Measurements from ENCODE around the gene U2AF1L4.
A peak's percentile ranks its signal among the peaks of the same experiment; 100 is the strongest.

Gene U2AF1L4

DNA sequence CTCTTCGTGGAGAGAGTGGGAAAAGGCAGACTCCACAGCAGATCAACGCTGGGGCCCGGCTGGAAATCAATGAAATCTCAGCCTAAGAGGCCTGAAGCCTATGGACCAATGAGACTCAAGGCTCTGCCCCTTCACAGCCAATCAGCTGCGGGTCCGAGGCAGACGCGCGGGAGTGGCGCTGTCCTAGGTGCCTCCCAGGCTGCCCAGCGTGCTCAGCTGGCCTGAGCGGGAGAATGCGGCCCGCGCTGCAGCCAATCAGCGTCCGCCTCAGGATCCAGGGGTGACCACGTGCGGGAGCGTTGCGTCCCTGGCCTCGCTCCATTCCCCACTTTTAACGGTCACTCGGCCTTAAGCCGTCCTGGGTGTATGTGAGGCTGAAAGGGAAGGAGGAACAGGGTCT is 41.0 kb downstream of the U2AF1L4 start, which contains the start of gene ZBTB32:
TSS of gene ZBTB32 (plus strand) at position 341 of the 400 bp plus-strand sequence. CDS start 10,069 bp downstream, outside the sequence.
- DNase-seq, result peak; percentile 37

DNA sequence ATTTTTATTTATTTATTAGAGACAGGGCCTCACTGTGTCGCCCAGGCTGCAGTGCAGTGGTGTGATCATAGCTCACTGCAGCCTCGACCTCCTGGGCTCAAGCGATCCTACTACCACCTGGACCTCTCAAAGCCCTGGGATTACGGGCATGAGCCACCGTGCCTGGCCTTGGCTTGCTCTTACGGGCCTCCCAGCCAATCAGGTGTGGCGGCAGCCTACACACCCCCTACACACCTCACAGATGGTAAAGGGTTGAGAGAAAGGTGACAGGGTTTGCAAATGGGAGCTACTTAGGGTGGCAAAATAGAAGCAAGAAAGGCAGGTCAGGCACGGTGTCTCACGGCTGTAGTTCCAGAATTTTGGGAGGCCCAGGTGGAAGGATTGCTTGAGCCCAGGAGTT is 41.9 kb downstream of the U2AF1L4 start:
- no peak for DNase-seq

DNA sequence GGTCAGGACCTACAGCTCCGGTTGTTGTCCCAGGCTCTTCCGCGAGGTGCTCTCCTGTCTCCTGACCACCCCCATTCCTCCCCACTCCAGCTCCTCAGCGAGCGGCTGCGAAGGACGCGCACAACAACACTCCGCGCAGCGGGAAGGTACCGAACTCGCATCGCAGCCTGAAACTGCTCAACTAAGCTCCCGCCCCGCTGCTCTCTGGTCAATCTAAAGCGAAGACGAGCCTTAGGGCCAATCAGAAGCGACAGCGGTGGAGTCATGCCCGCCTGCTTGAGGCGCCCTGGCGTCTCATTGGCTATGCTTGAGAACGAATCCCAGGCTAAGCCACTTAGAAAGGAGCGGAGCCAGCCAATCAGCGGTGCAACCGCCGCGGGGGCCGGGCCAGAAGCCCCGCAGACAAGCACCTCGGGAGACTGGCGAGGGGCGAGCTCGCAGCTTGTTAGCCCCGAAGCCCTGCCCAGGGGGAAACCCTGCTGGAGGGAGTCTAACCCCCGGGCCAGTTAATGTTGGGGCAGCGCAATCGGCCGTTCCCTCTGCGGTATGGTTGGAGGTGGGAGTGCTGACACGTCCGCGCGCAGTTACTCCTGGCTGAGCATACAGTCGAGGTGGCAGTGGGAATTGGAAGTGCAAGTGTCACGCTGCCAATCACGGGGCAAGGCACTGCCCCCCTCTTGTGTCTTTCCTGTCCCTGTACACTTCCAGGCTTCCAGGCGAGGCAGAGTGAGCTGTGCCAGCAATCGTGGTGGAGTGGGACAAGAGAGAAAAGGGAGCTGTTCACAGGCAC is 42.8 kb downstream of the U2AF1L4 start:
- peak; percentile 96 for DNase-seq

DNA sequence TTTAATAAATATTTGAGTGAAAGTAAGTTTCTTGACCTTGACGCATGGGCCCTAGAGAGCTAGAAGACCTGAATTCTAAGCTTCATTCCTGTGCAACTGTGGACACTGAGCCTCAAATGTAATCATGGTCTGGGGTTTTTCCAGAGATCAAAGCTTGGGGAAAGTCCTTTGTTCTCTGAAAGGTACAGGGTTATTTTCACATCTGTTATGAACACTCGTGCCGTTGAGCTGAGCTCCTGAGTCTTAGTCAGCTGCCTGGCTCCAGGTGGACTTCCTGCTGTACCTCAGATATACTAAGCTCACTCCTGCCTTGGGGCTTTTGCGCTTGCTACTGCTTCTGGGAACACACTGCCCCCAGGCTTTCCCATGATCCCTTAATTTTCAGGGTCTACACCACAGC is 48.4 kb downstream of the U2AF1L4 start:
- DNase-seq, result no peak

DNA sequence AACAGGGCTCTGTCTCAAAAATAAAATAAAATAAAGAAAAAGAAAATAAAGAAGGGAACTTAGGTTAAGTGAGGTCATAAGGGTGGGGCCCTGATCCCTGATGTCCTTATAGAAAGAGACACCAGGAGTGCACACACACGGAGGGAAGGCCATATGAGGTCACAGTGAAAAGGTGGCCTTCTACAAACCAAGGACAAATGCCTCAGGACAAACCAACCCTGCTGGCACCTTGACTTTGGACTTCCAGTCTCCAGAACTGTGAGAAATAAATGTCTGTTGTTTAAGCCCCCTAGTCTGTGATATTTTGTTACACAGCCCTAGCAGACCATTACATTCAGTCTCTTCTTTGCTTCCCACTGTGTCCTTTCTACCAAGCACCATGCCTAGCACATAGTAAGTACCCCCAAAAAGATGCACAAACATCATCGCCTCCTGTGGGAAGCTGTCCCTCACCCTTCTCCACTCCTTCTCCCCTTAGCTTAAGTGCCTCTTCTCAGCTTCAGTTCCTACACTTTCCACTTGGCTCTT is 49.3 kb downstream of the U2AF1L4 start:
- no peak for DNase-seq

DNA sequence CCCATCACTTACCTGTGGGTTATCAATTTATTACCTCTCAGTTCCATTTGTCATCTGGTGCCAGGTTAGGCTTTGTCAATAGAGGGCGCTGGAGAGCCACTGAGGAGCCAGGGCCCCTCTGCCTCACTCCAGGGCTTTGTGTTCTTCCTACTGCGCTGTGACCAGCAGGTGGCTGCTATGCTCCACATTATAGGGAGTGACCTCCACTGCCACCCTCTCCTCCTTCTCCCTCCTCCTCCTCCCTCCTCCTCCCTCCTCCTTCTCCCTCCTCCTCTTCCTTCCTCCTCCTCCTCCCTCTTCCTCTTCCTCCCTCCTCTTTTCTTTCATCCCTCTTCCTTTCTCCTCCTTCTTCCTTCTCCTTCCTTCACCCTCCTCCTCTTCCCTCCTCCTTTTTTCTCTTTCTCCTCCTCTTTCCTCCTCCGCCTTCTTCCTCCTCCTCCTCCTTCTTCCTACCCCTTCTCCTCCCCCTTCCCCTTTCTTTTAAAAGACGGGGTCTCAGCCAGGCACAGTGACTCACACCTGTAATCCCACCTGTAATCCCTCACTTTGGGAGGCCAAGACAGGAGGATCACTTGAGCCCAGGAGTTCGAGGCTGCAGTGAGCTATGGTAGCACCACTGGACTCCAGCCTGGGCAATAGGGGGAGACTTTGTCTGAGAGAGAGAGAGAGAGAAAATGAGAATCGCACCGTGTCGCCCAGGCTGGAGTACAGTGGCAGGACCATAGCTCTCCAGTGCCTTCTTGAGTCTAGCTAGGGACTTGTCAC is 51.2 kb downstream of the U2AF1L4 start:
- peak; percentile 92 for DNase-seq

DNA sequence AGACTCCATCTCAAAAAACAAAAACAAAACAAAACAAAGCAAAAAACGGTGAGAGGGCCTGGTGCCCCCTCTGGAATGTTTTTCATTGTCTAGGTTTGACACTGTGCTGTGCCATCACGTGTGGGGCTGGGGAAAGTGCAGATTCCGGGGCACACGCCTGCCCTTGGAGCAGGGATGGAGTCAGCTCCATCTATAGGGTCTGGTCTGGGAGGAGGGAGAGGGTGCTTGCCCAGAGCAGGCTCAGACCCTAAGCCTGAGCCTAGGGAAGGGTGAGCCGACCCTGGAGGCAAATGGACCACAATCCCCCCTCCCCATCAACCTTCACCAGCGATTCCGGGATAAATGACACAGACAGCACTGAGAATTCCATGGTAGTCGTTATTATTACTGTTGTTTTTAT is 51.8 kb downstream of the U2AF1L4 start:
- DNase-seq, result no peak
